HL-60/S4 treated with retinoic acid at 250 ng/mL for 4 days and 3 days (cell line): ENCODE results near the gene PGPEP1.
"Not testable (repeated sequence)": the region's sequence is repeated elsewhere in the genome, so short reads cannot be mapped to it uniquely, and the experiment has no call there.

Source experiments
- in situ Hi-C: fragments of 300-500 bp; cut with MboI; formaldehyde crosslinking; loops from 2 replicates; pipeline ENCODE4 v1.7.0; 2022; ENCODE audit warnings: low sequenced_read_pairs

The PGPEP1 gene

GRCh38 chr19:18363787-18364186 is 23.4 kb downstream of the PGPEP1 start:
- in situ Hi-C loops: no loop called here

- in situ Hi-C loops: not testable (repeated sequence)
These were observed 24.0 kb downstream of the PGPEP1 start for GRCh38 chr19:18364277-18364825.

- in situ Hi-C loops: no loop called here
These were observed 24.6 kb downstream of the PGPEP1 start for GRCh38 chr19:18364826-18365528.

- in situ Hi-C loops: no loop called here
These were observed 25.6 kb downstream of the PGPEP1 start for GRCh38 chr19:18366021-18366435.

GRCh38 chr19:18368504-18369222 is 28.3 kb downstream of the PGPEP1 start:
- in situ Hi-C loops: no loop called here

- in situ Hi-C loops: no loop called here
These were observed 33.1 kb downstream of the PGPEP1 start for GRCh38 chr19:18373407-18373891.

- in situ Hi-C loops: no loop called here
These were observed 33.7 kb downstream of the PGPEP1 start for GRCh38 chr19:18373892-18374629.

GRCh38 chr19:18377026-18377425 is 36.6 kb downstream of the PGPEP1 start:
- in situ Hi-C loops: no loop called here

GRCh38 chr19:18379803-18380747 is 39.7 kb downstream of the PGPEP1 start:
- in situ Hi-C loops: no loop called here

- in situ Hi-C loops: no loop called here
These were observed 40.4 kb downstream of the PGPEP1 start for GRCh38 chr19:18380843-18381242.

- in situ Hi-C loops: not testable (repeated sequence)
These were observed 43.2 kb downstream of the PGPEP1 start for GRCh38 chr19:18383622-18384021.

GRCh38 chr19:18384775-18385174 is 44.4 kb downstream of the PGPEP1 start:
- in situ Hi-C loops: no loop called here

GRCh38 chr19:18385359-18385674 is 44.9 kb downstream of the PGPEP1 start:
- in situ Hi-C loops: no loop called here

GRCh38 chr19:18385675-18386542 is 45.5 kb downstream of the PGPEP1 start, which contains the start of gene GDF15:
TSS of gene GDF15 (plus strand) at chr19:18386158. CDS start at chr19:18386190, 32 bp downstream.
- in situ Hi-C loops: no loop called here

GRCh38 chr19:18386543-18387271 is 46.3 kb downstream of the PGPEP1 start:
- in situ Hi-C loops: no loop called here

GRCh38 chr19:18388100-18388959 is 47.9 kb downstream of the PGPEP1 start:
- in situ Hi-C loops: no loop called here

GRCh38 chr19:18388960-18389725 is 48.7 kb downstream of the PGPEP1 start:
- in situ Hi-C loops: no loop called here
